Breast epithelium (tissue), 3 donors: Measurements from ENCODE around the gene CDK5R2.

ENCODE experiments used
- POLR2A ChIP-seq: fragments of 450-650 bp; IDR thresholded peaks from one replicate; pipeline ENCODE4 v1.6.1; 2016; ENCODE audit warnings: antibody characterized with exemption, mild to moderate bottlenecking, moderate library complexity
- POLR2AphosphoS5 ChIP-seq, 3 donors: sonication (generic); formaldehyde crosslinking; IDR thresholded peaks; one replicate each; pipeline ENCODE4 v1.6.1; 2017; ENCODE audit warnings: antibody characterized with exemption in 3 of 3
- TF ChIP-seq, protein P1 (sequence below), 3 donors: fragments of 450-650 bp; IDR thresholded peaks; one replicate each; pipeline ENCODE4 v1.5.1; 2016 to 2017; ENCODE audit warnings: antibody characterized with exemption in 3 of 3, mild to moderate bottlenecking in 3 of 3, moderate library complexity in 3 of 3

DNA sequence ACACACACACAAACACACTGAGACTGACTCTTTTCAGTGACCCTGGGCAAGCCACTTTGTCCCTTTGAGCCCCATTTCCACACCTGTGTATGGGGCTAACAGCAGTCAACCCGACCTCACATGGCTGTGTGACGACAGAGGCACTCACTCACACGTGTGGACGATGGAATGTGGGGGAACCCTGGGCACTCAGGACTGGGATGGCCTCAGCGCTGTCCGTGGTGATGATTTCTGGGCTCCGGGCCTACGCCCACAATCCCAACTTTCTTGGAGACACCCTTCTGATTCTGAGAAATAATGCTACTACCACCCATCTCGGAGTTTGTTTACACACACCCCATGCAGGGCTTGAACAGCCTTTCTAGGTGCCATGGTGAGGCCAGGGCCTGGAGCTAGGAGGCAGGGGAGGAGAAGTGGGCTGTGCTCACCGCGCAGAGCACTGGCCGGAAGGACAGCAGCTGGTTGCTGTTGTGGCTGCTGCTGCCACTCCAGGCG, 32.3 kb downstream of the CDK5R2 start:
- TF ChIP-seq, protein P1, sequence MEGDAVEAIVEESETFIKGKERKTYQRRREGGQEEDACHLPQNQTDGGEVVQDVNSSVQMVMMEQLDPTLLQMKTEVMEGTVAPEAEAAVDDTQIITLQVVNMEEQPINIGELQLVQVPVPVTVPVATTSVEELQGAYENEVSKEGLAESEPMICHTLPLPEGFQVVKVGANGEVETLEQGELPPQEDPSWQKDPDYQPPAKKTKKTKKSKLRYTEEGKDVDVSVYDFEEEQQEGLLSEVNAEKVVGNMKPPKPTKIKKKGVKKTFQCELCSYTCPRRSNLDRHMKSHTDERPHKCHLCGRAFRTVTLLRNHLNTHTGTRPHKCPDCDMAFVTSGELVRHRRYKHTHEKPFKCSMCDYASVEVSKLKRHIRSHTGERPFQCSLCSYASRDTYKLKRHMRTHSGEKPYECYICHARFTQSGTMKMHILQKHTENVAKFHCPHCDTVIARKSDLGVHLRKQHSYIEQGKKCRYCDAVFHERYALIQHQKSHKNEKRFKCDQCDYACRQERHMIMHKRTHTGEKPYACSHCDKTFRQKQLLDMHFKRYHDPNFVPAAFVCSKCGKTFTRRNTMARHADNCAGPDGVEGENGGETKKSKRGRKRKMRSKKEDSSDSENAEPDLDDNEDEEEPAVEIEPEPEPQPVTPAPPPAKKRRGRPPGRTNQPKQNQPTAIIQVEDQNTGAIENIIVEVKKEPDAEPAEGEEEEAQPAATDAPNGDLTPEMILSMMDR (IDR thresholded peaks at IDR 0.05) = no peak
- TF ChIP-seq POLR2A (no peak), POLR2AphosphoS5 (IDR thresholded peaks at IDR 0.05) (no peak)
